K562 (cell line): Measurements from ENCODE around the gene BICDL1. TPM values are rescaled to one million over a fixed set of nuclear protein-coding genes. Genes with fewer than 3 reads are reported as not detected.

Experiments used
- CHD1 ChIP-seq: fragments of 200-600 bp; sonication (generic); IDR thresholded peaks from one replicate; pipeline ENCODE4 v1.6.1; 2012; ENCODE audit warnings: mild to moderate bottlenecking, moderate library complexity, low read length, inconsistent platforms
- DDX20 ChIP-seq: fragments of 450-650 bp; IDR thresholded peaks from 2 replicates; pipeline ENCODE4 v1.6.1; 2016; ENCODE audit warnings: missing genetic modification characterization, low read depth, mild to moderate bottlenecking, missing compliant biosample characterization, moderate library complexity
- FOXA1 ChIP-seq: fragments of 450-650 bp; IDR thresholded peaks from 2 replicates; pipeline ENCODE4 v1.6.1; 2016; ENCODE audit warnings: mild to moderate bottlenecking, borderline replicate concordance
- FOXP1 ChIP-seq: sonication (generic); formaldehyde crosslinking; IDR thresholded peaks from 2 replicates; pipeline ENCODE4 v1.8.0; 2022; ENCODE audit warnings: mild to moderate bottlenecking, missing genetic modification reagents
- GABPA ChIP-seq: fragments of 200-800 bp; sonication (Bioruptor generic); conservative IDR thresholded peaks from 2 replicates; pipeline ENCODE4 v1.6.1; 2016; ENCODE audit warnings: low read depth, missing genetic modification characterization, missing compliant biosample characterization
- MAZ ChIP-seq, 2 experiments: fragments of 450-650 bp in 1 of 2; sonication (generic) in 1 of 2; formaldehyde crosslinking; IDR thresholded peaks in 1 of 2; conservative IDR thresholded peaks in 1 of 2; 2 replicates each; pipeline versions ENCODE4 v1.4.0 to v1.5.0; 2020; ENCODE audit warnings: mild to moderate bottlenecking in 1 of 2, missing genetic modification reagents in 1 of 2
- NCOA6 ChIP-seq: fragments of 450-650 bp; IDR thresholded peaks from 2 replicates; pipeline ENCODE4 v1.6.1; 2017; ENCODE audit warnings: mild to moderate bottlenecking
- SRSF1 ChIP-seq: fragments of 200-400 bp; formaldehyde crosslinking; IDR thresholded peaks from 2 replicates; pipeline ENCODE4 v1.6.1; 2017; ENCODE audit warnings: mild to moderate bottlenecking, low read depth, low read length, moderate library complexity
- ZC3H11A ChIP-seq: IDR thresholded peaks from 2 replicates; pipeline ENCODE4 v1.6.1; 2012; ENCODE audit warnings: low read depth, low read length, improper control_type of control experiment
- polyA plus RNA-seq, 8 experiments: library from polyadenylated mRNA; depleted of rRNA in 4 of 8; stranded (reverse) in 5 of 8; unstranded in 3 of 8; fragments of >200 nt; fragmentation: Nextera tagmentation in 2 of 8; fragmentation: Illumina TruSeq in 1 of 8; extraction: Ambion mirVana in 2 of 8; extraction: Trizol in 1 of 8; gene quantifications; 2 replicates each; pipeline versions ENCODE4 v1.2.1 to v1.2.3, GENCODE V29; 2011 to 2014; ENCODE audit warnings: inconsistent platforms in 1 of 8, missing spikeins in 1 of 8
- total RNA-seq, 7 experiments: library from RNA; depleted of rRNA in 6 of 7; stranded (reverse); fragments of >200 nt in 6 of 7; fragmentation: Illumina TruSeq in 2 of 7; extraction: Trizol in 2 of 7; gene quantifications; 2 replicates each; pipeline versions ENCODE4 v1.2.1 to v1.2.3, GENCODE V29; 2011 to 2021; ENCODE audit warnings: low replicate concordance in 1 of 7
- TF ChIP-seq, protein P1 (sequence below): fragments of 200-600 bp; sonication (generic); IDR thresholded peaks from one replicate; pipeline ENCODE4 v1.6.1; 2012; ENCODE audit warnings: mild to moderate bottlenecking, low read depth, low read length, inconsistent platforms
- TF ChIP-seq, protein P2 (sequence below): IDR thresholded peaks from 2 replicates; pipeline ENCODE4 v1.6.1; 2011; ENCODE audit warnings: borderline replicate concordance, low read depth, mild to moderate bottlenecking, moderate library complexity, low read length; ENCODE audit not compliant: insufficient read depth, poor library complexity, severe bottlenecking

The BICDL1 gene
- total and polyA plus RNA-seq, 9 of the 15 experiments (the other 6 are each of a cell fraction or from before 2014, with no cell fraction given): 0.06 to 2.0 (median 0.58) TPM

DNA sequence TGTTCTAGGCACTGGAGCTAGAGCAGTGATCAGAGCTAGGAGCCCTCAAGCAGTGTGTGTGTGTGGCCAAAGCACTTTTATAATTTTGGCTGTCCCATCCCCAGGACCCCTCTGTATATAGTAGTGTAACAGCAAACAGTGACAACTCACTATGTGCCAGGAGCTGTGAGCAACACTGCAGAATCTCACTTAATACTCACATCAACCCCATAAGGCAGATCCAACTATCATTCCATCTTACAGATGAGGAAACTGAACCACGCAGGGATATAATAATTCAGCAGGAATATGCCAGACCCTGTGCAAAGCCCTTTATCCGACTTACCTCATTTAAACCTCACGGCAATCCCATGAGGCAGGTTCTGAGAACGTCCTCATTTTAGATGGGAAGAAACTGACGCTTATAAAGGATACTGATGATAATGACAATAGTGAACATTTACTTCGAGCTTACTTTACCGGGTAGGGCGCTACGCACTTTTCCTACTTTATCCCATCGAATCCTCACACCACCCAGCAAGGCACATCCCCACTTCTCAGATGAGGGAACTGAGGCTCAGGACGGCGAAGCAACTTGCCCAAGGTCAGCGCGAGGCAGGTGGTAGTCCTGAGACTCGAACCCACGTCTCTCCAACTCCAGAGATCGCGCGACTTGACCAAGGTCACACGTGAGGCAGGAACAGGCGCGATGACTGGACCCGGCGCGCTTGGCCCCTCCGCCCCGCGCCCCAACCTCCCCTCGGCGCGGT, 126.8 kb downstream of the BICDL1 start (continued):
- TF ChIP-seq NCOA6 (no peak), GABPA (tag) (no peak), FOXP1 (CRISPR knock-in tag) (peak; percentile 74; the same call in 1 of the 2 replicates), DDX20 (tag) (no peak), SRSF1 (no peak), CHD1 (peak; percentile 61), MAZ (CRISPR knock-in tag; conservative IDR thresholded peaks at IDR 0.05 in 1 of 2, IDR thresholded peaks at IDR 0.05 in 1 of 2) (0 out of 4 replicates have a peak, but pooled peaks of 1 of the 2 experiments have one; percentile 29), ZC3H11A (no peak), FOXA1 (no peak)
- TF ChIP-seq, protein P1, sequence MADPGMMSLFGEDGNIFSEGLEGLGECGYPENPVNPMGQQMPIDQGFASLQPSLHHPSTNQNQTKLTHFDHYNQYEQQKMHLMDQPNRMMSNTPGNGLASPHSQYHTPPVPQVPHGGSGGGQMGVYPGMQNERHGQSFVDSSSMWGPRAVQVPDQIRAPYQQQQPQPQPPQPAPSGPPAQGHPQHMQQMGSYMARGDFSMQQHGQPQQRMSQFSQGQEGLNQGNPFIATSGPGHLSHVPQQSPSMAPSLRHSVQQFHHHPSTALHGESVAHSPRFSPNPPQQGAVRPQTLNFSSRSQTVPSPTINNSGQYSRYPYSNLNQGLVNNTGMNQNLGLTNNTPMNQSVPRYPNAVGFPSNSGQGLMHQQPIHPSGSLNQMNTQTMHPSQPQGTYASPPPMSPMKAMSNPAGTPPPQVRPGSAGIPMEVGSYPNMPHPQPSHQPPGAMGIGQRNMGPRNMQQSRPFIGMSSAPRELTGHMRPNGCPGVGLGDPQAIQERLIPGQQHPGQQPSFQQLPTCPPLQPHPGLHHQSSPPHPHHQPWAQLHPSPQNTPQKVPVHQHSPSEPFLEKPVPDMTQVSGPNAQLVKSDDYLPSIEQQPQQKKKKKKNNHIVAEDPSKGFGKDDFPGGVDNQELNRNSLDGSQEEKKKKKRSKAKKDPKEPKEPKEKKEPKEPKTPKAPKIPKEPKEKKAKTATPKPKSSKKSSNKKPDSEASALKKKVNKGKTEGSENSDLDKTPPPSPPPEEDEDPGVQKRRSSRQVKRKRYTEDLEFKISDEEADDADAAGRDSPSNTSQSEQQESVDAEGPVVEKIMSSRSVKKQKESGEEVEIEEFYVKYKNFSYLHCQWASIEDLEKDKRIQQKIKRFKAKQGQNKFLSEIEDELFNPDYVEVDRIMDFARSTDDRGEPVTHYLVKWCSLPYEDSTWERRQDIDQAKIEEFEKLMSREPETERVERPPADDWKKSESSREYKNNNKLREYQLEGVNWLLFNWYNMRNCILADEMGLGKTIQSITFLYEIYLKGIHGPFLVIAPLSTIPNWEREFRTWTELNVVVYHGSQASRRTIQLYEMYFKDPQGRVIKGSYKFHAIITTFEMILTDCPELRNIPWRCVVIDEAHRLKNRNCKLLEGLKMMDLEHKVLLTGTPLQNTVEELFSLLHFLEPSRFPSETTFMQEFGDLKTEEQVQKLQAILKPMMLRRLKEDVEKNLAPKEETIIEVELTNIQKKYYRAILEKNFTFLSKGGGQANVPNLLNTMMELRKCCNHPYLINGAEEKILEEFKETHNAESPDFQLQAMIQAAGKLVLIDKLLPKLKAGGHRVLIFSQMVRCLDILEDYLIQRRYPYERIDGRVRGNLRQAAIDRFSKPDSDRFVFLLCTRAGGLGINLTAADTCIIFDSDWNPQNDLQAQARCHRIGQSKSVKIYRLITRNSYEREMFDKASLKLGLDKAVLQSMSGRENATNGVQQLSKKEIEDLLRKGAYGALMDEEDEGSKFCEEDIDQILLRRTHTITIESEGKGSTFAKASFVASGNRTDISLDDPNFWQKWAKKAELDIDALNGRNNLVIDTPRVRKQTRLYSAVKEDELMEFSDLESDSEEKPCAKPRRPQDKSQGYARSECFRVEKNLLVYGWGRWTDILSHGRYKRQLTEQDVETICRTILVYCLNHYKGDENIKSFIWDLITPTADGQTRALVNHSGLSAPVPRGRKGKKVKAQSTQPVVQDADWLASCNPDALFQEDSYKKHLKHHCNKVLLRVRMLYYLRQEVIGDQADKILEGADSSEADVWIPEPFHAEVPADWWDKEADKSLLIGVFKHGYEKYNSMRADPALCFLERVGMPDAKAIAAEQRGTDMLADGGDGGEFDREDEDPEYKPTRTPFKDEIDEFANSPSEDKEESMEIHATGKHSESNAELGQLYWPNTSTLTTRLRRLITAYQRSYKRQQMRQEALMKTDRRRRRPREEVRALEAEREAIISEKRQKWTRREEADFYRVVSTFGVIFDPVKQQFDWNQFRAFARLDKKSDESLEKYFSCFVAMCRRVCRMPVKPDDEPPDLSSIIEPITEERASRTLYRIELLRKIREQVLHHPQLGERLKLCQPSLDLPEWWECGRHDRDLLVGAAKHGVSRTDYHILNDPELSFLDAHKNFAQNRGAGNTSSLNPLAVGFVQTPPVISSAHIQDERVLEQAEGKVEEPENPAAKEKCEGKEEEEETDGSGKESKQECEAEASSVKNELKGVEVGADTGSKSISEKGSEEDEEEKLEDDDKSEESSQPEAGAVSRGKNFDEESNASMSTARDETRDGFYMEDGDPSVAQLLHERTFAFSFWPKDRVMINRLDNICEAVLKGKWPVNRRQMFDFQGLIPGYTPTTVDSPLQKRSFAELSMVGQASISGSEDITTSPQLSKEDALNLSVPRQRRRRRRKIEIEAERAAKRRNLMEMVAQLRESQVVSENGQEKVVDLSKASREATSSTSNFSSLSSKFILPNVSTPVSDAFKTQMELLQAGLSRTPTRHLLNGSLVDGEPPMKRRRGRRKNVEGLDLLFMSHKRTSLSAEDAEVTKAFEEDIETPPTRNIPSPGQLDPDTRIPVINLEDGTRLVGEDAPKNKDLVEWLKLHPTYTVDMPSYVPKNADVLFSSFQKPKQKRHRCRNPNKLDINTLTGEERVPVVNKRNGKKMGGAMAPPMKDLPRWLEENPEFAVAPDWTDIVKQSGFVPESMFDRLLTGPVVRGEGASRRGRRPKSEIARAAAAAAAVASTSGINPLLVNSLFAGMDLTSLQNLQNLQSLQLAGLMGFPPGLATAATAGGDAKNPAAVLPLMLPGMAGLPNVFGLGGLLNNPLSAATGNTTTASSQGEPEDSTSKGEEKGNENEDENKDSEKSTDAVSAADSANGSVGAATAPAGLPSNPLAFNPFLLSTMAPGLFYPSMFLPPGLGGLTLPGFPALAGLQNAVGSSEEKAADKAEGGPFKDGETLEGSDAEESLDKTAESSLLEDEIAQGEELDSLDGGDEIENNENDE: no peak
- TF ChIP-seq, protein P2, sequence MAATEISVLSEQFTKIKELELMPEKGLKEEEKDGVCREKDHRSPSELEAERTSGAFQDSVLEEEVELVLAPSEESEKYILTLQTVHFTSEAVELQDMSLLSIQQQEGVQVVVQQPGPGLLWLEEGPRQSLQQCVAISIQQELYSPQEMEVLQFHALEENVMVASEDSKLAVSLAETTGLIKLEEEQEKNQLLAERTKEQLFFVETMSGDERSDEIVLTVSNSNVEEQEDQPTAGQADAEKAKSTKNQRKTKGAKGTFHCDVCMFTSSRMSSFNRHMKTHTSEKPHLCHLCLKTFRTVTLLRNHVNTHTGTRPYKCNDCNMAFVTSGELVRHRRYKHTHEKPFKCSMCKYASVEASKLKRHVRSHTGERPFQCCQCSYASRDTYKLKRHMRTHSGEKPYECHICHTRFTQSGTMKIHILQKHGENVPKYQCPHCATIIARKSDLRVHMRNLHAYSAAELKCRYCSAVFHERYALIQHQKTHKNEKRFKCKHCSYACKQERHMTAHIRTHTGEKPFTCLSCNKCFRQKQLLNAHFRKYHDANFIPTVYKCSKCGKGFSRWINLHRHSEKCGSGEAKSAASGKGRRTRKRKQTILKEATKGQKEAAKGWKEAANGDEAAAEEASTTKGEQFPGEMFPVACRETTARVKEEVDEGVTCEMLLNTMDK: no peak
